Right renal pelvis (tissue), 4 donors: ENCODE results near the gene RARA. TPM values are rescaled to one million over a fixed set of nuclear protein-coding genes. Genes with fewer than 3 reads are reported as not detected.
"Not testable (repeated sequence)": the region's sequence is repeated elsewhere in the genome, so short reads cannot be mapped to it uniquely, and the experiment has no call there.

Source experiments
- DNase-seq, 4 donors: peaks; one replicate each; pipeline ENCODE4 v3.0.0-alpha.2; 2013; ENCODE audit warnings: low read depth in 4 of 4, low spot score in 3 of 4, missing footprints in 1 of 4
- polyA plus RNA-seq, 4 donors: library from polyadenylated mRNA; unstranded; fragments of 120-200 nt; gene quantifications; one replicate each; pipeline ENCODE4 v1.2.1, GENCODE V29; 2013; ENCODE audit not compliant: insufficient read length in 4 of 4

The RARA gene
- polyA plus RNA-seq, 4 donors, result 36.1 to 39.1 (median 38.5) TPM

DNA sequence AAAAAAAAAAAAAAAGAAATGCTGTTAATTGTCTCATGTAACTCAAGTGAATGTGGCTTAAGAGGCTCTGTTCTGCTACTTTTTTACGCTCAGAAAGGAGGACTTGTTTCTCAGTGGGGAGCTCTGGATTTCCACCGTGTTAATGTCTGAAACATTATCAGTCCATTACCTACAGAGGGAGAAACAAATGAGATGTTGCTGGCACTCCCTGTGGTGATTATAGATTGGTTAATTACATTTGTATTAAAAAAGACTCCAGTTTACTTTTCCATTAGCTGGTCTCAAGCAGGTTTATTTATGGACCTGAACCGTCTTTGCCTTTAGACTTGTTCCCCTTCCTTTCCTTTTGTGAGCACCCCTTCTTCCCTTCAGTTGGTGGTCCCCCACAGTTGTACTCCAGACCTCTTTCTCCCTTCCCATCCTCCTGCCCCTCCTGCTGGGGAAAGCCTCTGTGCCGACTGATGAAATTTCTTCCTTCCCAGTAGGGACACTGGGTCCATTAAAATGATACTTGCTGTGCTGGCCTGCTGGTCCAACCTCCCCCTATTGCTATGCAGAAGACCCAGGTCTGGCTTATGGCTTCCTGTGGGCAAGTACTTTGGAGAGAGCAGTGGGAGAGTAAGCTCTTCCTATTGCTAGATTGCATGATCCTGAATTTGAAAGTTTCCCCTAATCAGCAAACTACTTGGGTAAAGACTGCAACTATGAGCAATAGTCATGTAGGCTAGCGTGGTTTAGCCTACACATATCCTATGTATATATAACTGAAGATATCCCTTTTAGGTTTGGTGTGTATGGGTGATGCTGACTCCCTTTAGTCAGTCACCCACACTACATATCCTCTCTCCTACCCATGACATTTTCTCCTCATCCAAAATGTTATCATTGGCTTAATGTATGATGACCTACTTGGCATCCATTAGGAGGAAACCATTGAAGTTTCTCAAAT, 13.2 kb upstream of the RARA start:
- DNase-seq, result no peak

- DNase-seq, result no peak
These were observed 11.5 kb upstream of the RARA start for GRCh38 chr17:40297511-40297910.

GRCh38 chr17:40298726-40299125, 10.3 kb upstream of the RARA start:
- no peak for DNase-seq

GRCh38 chr17:40299159-40299757, 9.7 kb upstream of the RARA start:
- not testable (repeated sequence) for DNase-seq

- no peak for DNase-seq
These were observed 7.7 kb upstream of the RARA start for GRCh38 chr17:40301315-40301714.

GRCh38 chr17:40303009-40303657, 5.8 kb upstream of the RARA start:
- DNase-seq, result no peak

DNA sequence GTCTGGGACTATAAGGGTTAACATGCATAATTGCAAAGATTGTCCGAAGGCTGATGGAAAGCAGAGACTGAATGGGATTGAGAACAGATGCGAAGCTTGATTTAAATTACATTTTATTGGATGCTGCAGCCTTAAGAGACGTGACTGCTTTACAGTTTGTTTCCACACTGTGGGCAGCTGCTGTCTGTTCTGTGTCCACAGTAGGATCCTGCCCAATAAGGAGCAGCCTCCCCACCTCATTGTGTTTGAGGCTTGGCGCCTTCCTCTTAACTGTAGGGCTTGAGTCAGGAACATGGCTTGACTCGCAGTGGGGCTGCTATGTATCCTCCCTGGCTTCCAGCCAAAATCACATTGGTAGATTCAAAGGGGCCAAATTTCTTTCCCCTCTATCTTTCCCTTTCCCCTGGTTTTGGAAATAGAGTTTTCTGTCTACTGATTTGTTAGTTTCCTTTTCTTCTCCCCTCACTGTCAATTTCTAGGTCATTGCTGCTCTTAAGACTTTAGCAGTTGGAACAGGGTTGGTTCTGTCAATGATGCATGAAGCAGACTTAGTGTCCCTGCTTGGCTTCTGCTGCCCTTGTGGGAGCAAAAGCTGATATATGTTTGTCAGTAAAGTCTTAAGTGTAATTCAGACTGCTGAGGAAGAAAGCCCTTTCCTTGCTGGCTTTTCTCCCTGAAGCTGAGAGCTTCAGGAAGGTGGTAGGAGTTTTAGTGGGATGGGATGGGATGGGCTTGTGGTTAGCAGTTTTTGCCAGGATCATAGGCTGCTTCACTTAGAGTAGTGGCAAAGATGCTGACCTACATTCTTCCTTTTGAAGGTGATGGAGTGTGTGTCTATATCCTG, 5.0 kb upstream of the RARA start:
- no peak for DNase-seq

GRCh38 chr17:40304552-40304863, 4.5 kb upstream of the RARA start:
- DNase-seq, result not testable (repeated sequence)

DNA sequence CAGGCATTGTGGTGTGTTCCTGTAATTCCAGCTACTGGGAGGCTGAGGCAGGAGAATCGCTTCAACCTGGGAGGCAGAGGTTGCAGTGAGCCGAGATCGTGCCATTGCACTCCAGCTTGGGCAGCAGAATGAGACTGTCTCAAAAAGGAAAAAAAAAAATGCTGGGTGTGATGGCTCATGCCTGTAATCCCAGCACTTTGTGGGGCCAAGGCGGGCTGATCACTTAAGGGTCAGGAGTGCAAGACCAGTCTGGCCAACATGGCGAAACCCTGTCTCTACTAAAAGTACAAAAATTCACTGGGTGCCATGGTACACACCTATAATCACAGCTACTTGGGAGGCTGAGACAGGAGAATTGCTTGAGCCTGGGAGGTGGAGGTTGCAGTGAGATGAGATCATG, 4.1 kb upstream of the RARA start:
- not testable (repeated sequence) for DNase-seq

- DNase-seq, result no peak
These were observed 2.6 kb upstream of the RARA start for GRCh38 chr17:40306395-40306794.

DNA sequence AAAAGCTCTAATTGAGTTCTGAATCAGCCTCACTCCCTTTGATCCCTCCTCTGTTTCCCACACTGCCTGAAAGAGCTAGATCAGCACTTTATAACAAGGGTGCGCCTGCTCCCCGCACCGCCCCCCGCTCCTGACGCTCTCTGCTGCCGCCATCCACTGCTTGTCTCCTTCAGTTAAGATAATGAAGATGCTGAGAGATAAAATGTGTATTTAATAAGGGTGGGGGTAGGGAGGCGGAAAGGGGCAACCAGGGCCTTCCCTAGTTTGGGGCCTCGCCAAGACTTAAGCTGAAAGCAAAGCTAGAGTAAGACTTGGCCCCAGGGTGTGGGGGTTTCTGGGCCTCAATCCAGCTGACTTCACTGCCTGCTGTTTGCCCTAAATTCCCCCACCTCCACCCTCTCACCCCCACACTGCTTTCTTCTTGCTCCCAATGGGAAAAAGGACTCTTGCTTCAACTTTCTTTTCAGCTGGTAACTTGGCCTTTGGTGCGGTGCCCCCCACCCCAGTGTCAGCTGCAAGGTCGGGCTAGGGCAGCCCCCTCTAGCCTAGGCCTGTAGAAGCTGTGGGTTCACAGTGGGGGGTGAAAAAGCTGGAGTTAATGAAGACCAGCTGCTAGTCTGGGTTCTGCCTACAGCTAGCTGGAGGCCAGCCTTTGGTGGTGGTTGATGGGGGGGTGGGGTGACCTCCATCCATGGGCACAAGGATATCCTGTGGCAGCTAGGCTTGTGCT, 1.8 kb upstream of the RARA start:
- DNase-seq, result no peak

DNA sequence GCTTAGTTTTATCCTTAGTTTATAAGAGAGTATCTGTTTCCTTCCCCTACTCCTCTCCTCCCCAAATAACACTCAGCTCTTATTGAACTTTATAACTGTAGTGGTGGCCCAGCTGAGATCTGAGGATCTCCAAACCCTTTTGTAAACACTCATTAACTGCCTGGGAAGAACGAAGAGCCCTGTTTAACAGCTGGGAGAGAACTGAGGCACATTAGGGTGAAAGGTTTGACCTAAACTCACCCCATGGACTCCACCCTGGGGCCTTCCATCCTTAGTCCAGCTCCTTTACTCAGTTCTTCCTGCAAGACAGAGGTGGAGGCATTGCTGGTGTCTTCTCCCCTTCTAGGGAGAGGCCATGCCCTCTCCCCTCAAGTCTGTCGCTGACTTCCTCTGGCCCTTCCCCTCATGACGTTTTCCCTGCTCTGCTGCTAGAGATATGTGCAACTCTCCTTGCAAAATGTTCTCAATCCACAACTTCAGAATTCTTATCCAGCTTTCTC, 1.2 kb upstream of the RARA start:
- DNase-seq, result no peak

- DNase-seq, result no peak
These were observed 1.1 kb downstream of the RARA start for GRCh38 chr17:40309949-40310510.

GRCh38 chr17:40310882-40311391, 2.0 kb downstream of the RARA start:
- no peak for DNase-seq

- no peak for DNase-seq
These were observed 2.6 kb downstream of the RARA start for GRCh38 chr17:40311575-40311974.

GRCh38 chr17:40312131-40312731, 3.3 kb downstream of the RARA start:
- no peak for DNase-seq

GRCh38 chr17:40312893-40313667, 4.1 kb downstream of the RARA start:
- no peak for DNase-seq
